ENCODE measurements around the gene TMEM232.
"Not testable (repeated sequence)": the region's sequence is repeated elsewhere in the genome, so short reads cannot be mapped to it uniquely, and the experiment has no call there.

The TMEM232 gene

DNA sequence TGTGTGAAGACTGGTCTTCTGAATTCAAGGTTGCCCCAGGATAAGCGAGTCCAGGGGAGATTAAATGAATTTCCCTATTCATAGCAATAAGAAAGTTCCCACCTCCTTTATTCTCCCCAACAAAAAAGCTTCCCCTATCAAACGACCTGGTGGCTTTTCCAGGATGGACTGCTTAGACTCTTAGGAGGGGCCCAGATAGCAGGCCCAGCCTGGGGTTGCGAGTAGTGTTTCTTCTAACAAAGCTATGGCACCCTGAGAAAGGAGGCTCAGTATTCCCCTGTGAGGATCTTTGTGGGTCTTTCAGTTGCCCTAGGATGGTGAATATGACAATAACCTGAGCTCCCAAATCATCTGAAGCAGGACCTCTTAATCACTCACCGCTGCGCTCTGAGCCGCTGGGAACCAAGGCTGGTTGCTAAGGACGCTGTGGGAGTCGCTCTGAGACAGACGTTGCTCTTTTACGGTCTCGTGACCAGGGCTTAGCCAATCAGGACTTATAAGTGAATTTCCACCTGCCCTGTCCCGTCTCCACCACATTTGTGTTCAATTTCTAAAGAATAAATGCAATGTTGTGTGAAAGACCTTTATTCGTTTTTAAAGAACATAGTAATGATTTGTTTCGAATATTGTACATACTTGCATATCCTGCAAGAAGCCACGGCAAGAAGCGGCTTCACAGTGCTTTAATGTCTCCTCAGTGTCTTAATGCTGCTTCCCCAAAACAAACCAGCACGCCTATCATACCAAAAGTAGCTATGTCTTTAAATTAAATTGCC, at the start of gene TMEM232:
Gene TMEM232, minus strand, starts transcription at position 423 of the 776 bp plus-strand sequence. CDS start 59,319 bp downstream, outside the sequence.
- peak in 1 of 2 donors; percentile 57 for DNase-seq

DNA sequence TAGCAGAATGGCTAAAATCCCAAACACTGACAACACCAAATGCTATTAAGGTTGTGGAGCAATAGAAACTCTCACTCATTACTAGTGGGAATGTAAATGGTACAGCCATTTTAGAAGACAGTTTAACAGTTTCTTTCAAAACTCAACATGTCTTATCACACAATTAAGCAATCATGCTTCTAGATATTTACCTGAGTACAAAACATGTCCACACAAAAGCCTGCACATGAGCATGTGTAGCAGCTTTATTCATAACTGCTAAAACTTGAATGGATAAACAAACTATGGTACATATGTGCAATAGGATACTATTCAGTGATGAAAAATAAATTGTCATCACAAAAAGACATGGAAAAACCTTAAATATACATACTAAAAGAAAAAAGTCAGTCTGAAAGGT, 43.8 kb upstream of the TMEM232 start:
- DNase-seq: no peak

GRCh38 chr5:110769000-110769681, 42.7 kb upstream of the TMEM232 start:
- DNase-seq: no peak

DNA sequence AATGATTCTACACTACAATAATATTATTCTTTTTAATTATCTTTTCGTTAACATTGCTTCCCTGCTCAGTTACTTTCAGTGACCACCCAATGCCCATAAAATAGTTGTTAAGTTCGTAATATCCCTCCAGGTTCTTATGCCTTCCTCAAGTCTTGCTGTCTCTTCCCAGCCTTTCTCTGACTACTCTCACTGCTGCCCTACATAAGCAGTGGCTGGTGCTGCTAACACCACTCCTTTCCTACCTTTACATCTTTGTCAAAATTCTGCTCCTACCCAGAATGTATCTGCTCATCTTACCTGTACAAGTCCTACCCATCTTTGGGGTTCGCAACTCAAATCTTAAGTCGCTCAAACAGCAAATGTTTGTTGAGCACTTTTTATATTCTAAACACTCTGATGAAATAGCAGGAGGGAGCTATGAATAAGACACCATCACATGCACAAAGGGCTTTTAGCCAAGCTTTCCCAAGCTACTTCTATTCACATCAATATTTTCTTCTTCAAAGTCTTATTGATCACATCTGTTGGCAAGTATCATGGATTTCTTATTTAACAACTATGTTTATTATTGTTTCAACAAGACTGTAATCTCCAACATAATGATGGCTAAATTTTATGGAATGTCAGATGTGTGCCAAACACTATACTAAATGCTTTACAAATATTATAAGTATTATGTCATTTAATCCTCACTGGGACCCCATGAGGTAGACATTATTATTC, 41.8 kb upstream of the TMEM232 start:
- DNase-seq: no peak

- DNase-seq: no peak
These were observed 33.7 kb upstream of the TMEM232 start for GRCh38 chr5:110760158-110760557.

DNA sequence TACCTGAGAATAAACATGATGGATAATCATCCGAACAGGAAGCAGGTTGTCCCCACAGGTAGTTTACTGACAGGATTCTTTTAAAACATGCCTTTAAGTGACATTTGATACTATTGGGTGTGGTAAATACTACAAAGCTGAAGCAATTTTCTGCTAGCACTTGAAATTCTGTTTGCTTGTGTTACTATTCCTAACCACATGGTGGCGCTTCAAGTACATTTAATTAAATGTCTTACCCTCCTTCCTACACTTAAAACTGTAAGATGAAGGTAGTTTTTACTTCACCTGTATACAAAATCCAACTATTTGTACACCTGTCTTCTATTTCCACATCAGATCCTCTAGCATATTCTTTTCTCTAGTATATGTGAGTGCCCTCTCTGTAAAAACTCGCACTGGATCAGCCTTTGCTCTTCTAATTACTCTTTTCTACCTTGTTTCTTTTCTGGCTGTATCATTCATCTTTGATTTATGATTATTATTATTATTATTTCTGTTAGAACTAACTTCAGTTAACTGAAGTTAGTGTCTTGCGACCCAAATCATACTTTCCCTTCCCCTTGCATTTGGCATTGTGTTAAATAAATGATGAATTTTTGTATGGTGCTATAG, 30.8 kb upstream of the TMEM232 start:
- DNase-seq: no peak

DNA sequence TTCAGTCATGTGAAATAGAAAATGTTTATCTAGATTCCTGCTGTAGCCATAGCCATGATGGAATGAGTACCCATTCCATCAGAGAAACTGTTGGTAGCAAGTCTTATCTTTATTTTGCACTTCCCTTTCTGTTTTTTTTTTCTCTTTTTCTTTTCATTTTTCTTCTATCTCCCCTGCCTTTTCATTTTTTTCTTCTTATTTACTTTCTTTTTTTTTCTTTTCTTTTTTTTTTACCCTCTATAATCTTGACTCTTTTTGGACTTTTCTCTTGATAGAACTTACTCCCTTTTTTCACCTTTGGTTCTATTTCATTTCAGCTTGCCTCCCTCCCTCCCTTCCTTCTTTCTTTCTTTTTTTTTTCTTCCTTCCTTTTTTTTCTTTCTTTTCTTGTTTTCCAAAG, 27.7 kb upstream of the TMEM232 start:
- no peak for DNase-seq

- DNase-seq: no peak
These were observed 27.1 kb upstream of the TMEM232 start for GRCh38 chr5:110753600-110753999.

DNA sequence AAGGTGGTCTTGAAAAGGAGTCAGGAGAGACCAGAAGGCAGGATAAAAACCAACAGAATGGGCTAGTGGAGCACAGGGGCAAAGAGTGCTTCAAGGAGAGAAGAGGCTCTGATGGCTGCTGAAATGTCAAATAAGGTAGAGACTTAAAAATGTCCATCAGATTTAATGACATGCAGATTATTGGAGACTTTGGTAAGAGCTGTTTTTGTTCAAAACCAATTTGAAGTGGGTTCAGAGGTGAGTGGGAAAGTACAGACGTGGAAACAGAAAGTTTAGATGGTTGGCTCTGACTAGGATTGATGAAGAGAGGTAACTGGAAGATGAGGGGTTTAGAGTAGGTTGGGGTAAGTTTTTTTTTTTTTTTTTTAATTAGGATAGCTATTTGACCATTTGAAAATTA, 26.5 kb upstream of the TMEM232 start:
- DNase-seq: no peak

GRCh38 chr5:110751902-110752762, 25.7 kb upstream of the TMEM232 start:
- DNase-seq: no peak

DNA sequence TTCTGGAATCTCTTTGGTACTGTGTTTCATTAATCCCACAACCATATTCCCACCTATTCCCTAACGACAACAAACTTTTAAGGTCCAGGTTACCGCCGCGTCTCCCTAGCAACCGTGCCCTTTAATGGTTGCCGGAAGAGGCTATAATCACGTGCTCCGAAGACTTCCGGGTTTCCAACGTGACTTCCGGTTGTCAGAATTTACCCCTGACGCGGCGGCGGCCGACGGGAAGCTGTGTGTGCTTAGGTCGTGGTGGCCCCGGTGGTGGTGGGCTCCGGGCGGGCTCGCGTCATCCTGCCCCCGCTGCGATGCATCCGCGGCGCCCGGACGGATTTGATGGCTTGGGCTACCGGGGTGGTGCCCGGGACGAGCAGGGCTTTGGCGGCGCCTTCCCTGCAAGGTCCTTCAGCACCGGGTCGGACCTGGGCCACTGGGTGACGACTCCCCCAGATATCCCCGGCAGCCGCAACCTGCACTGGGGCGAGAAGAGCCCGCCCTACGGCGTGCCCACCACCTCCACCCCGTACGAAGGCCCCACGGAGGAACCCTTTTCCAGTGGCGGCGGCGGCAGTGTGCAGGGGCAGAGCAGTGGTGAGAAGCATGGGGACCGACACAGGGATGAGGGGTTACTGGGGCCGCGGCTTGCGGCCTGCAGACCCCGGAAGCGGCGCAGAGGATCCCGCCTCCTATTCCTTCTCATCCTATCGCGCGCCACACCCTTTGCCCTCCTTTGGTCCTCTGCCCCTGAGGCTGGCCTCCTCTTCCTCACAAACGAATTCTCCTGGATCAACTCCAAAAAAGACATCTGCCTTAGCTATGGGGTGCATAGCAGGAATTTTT, 12.6 kb upstream of the TMEM232 start, which contains the start of gene SLC25A46:
Gene SLC25A46, plus strand, starts transcription at position 196 of the 840 bp plus-strand sequence. Its CDS starts 113 bp downstream, at position 309.
- DNase-seq: peak; percentile 74 to 77

- DNase-seq: peak in 1 of 2 donors; percentile 74
These were observed 12.0 kb upstream of the TMEM232 start for GRCh38 chr5:110738503-110738811.

DNA sequence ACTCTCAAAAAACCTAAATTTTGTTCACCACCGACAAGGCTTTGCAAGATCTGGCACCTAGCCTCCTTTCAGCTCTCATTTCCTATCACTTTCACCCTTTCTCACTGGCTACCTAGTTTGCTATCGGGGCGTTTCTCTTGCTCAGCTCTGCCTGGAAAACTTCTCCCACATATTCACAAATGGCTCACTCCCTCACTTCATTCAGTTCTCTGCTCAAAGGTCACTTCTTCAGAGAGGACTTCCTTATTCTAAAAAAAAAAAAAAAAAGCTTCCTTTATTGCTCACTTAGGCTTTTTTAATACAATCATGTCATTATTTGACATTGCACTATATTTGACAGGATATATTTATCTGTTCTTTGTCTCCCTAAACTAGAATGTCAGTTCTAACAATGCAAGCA, 10.3 kb upstream of the TMEM232 start:
- DNase-seq: no peak

- no peak for DNase-seq
These were observed 9.1 kb upstream of the TMEM232 start for GRCh38 chr5:110735556-110735955.

DNA sequence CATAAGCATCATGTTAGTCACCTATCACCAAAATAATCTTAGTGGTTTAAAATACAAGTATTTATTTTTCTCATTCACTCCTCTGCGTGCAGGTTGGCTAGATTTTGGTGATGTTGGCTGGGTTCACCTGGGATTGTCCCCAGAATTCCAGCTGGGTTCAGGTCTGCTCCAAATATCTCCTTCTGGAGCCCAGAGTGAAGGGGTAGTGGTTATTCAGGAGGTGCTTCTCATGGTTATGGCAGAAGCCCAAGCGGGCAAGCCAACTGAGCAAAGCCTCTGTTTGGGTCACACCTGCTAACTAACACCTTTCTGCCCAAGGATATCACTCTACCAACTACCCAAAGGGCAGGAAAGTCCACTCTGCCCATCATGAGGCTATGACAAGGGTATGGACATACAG, 7.6 kb upstream of the TMEM232 start:
- DNase-seq: no peak

DNA sequence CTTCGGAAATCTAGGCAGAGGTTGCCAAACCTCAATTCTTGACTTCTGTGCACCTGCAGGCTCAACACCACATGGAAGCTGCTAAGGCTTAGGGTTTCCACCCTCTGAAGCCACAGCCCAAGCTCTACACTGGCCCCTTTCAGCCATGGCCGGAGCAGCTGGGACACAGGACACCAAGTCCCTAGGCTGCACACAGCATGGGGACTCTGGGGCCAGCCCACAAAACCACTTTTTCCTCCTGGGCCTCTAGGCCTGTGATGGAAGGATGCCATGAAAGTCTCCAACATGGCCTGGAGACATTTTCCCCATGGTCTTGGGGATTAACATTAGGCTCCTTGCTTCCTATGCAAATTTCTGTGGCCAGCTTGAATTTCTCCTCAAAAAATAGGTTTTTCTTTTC, 5.0 kb upstream of the TMEM232 start:
- not testable (repeated sequence) for DNase-seq

DNA sequence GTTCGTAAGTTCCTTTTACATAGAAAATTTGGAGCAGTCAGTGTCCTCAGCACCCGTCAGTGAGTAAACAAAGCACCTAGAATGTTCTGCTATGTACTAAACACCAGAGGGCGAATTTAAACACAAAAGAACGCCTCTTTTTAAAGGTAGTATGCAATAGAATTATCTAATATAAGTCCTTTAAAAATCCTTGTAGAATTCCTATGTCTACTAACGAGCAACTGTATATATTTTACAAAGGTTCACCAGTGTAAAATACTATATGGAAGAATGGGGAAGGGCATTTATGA, 499 bp upstream of the TMEM232 start:
- no peak for DNase-seq

GRCh38 chr5:110718311-110718710, 8.2 kb downstream of the TMEM232 start:
- DNase-seq: no peak

DNA sequence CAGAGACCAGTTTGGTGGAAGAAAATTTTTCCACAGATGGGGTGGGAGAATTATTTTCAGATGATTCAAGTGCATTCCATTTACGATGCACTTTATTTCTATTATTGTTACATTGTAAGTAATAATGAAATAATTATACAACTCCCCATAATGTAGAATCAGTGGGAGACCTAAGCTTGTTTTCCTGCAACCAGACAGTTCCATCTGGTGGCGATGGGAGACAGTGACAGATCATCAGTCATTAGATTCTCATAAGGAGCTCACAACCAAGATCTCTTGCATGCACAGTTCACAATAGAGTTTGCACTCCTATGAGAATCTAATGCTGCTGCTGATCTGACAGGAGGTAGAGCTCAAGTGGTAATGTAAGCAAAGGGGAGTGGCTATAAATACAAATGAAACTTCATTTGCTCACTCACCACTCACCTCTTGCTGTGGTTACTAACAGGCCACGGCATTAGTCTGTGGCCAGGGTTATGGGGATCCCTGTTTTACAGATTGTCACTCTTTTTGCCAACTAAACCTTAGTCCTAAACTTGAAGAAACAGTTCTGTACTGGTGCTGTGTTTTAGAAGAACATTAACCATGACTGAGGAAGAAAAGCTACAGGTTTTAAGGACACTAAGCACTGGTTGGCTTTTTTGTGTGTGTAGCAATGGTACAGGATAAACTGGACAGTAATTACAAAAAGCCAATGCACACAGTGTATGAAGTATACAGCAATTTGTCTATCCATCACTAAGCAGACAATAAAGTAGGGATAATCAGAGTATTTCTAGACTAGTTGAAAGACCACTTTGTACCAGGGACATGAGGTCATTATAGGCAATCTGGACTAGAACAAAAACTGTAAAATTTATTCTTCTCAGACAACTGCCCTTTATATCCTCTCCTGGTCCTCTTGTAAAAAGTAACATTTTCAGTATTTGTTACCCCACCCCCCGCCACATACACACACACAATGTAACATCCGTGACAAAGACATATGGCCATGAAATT, 9.9 kb downstream of the TMEM232 start:
- DNase-seq: no peak

DNA sequence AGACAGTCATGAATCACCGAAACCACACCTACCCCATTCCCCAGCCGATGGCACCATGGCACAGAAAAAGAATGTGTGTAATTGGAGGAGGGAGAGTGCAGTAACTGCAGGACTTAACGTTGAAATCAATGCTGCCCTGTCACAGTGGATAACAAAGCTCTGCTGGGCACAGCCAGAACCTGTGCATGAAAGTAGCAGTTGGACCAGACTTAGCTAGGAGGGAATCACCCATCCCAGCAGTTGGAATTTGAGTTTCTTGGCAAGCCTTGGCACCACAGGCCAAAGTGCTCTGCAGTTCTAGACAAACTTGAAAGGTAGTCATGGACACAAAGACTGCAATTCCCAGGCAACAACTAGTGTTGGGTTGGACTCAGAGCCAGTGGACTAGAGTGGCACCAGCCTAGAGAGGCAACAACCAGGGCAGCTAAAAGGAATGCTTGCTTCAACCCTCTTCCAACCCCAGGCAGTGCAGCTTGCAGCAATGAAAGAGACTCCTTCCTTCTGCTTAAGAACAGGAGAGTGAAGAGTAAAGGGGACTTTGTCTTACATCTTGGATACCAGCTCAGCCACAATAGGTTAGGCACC, 19.1 kb downstream of the TMEM232 start:
- DNase-seq: no peak
